HEK293 (cell line): ENCODE results near the gene ACAP3.

Experiments used
- BCL11B ChIP-seq: fragments of 450-650 bp; formaldehyde crosslinking; IDR thresholded peaks from 2 replicates; pipeline ENCODE4 v1.5.1; 2016; ENCODE audit warnings: low read depth, missing biosample characterization, missing genetic modification characterization
- EGR2 ChIP-seq: fragments of 450-650 bp; formaldehyde crosslinking; IDR thresholded peaks from 2 replicates; pipeline ENCODE4 v1.5.1; 2016; ENCODE audit warnings: low read depth, missing biosample characterization, missing genetic modification characterization
- FEZF1 ChIP-seq: fragments of 450-650 bp; formaldehyde crosslinking; IDR thresholded peaks from 2 replicates; pipeline ENCODE4 v1.5.1; 2016; ENCODE audit warnings: missing biosample characterization, missing genetic modification characterization
- HOXC10 ChIP-seq: sonication (generic); formaldehyde crosslinking; IDR thresholded peaks from 2 replicates; pipeline ENCODE4 v1.8.1; 2023; ENCODE audit warnings: mild to moderate bottlenecking, missing genetic modification reagents
- PBX3 ChIP-seq: sonication (generic); formaldehyde crosslinking; IDR thresholded peaks from 2 replicates; pipeline ENCODE4 v1.8.1; 2022; ENCODE audit warnings: mild to moderate bottlenecking, moderate library complexity, missing genetic modification reagents
- PRDM2 ChIP-seq: fragments of 450-650 bp; formaldehyde crosslinking; IDR thresholded peaks from 2 replicates; pipeline ENCODE4 v1.5.1; 2016; ENCODE audit warnings: missing biosample characterization, missing genetic modification characterization, borderline replicate concordance
- RBAK ChIP-seq: fragments of 450-650 bp; formaldehyde crosslinking; IDR thresholded peaks from 2 replicates; pipeline ENCODE4 v1.5.1; 2016; ENCODE audit warnings: missing biosample characterization, missing genetic modification characterization
- SP2 ChIP-seq: fragments of 450-650 bp; formaldehyde crosslinking; IDR thresholded peaks from 2 replicates; pipeline ENCODE4 v1.5.1; 2016; ENCODE audit warnings: missing biosample characterization, missing genetic modification characterization
- ZNF10 ChIP-seq: fragments of 450-650 bp; formaldehyde crosslinking; IDR thresholded peaks from 2 replicates; pipeline ENCODE4 v1.5.1; 2017; ENCODE audit warnings: missing biosample characterization, missing genetic modification characterization
- ZNF146 ChIP-seq: fragments of 450-650 bp; formaldehyde crosslinking; IDR thresholded peaks from 2 replicates; pipeline ENCODE4 v1.5.1; 2016; ENCODE audit warnings: missing biosample characterization, missing genetic modification characterization
- ZNF16 ChIP-seq: fragments of 450-650 bp; formaldehyde crosslinking; IDR thresholded peaks from 2 replicates; pipeline ENCODE4 v1.5.1; 2016; ENCODE audit warnings: low read depth, missing biosample characterization, missing genetic modification characterization
- ZNF274 ChIP-seq, 2 experiments: fragments of 200-500 bp in 1 of 2; fragments of 450-650 bp in 1 of 2; sonication (Bioruptor generic) in 1 of 2; formaldehyde crosslinking in 1 of 2; IDR thresholded peaks; 2 replicates each; pipeline versions ENCODE4 v1.5.1 to v1.6.1; 2014 to 2016; ENCODE audit warnings: borderline replicate concordance in 1 of 2, inconsistent platforms in 1 of 2, low read length in 1 of 2, missing biosample characterization in 1 of 2, missing genetic modification characterization in 1 of 2
- ZNF610 ChIP-seq: fragments of 450-650 bp; formaldehyde crosslinking; IDR thresholded peaks from 2 replicates; pipeline ENCODE4 v1.5.1; 2016; ENCODE audit warnings: missing biosample characterization, missing genetic modification characterization, borderline replicate concordance
- ZNF654 ChIP-seq: fragments of 450-650 bp; formaldehyde crosslinking; IDR thresholded peaks from 2 replicates; pipeline ENCODE4 v1.5.1; 2016; ENCODE audit warnings: low read depth, missing biosample characterization, missing genetic modification characterization
- ZNF704 ChIP-seq: fragments of 450-650 bp; formaldehyde crosslinking; IDR thresholded peaks from 2 replicates; pipeline ENCODE4 v1.5.1; 2016; ENCODE audit warnings: missing biosample characterization, missing genetic modification characterization
- ZNF707 ChIP-seq: fragments of 450-650 bp; formaldehyde crosslinking; IDR thresholded peaks from 2 replicates; pipeline ENCODE4 v1.5.1; 2016; ENCODE audit warnings: missing biosample characterization, missing genetic modification characterization
- TF ChIP-seq, protein P1 (sequence below): fragments of 450-650 bp; formaldehyde crosslinking; IDR thresholded peaks from 2 replicates; pipeline ENCODE4 v1.5.1; 2017; ENCODE audit warnings: missing biosample characterization, missing genetic modification characterization
- TF ChIP-seq, protein P2 (sequence below): fragments of 450-650 bp; formaldehyde crosslinking; IDR thresholded peaks from 2 replicates; pipeline ENCODE4 v1.5.1; 2016; ENCODE audit warnings: missing biosample characterization, missing genetic modification characterization
- TF ChIP-seq, protein P3 (sequence below): fragments of 450-650 bp; IDR thresholded peaks from 2 replicates; pipeline ENCODE4 v1.5.1; 2018; ENCODE audit warnings: missing biosample characterization, mild to moderate bottlenecking, missing genetic modification characterization
- TF ChIP-seq, protein P4 (sequence below): fragments of 450-650 bp; formaldehyde crosslinking; IDR thresholded peaks from 2 replicates; pipeline ENCODE4 v1.5.1; 2016; ENCODE audit warnings: missing biosample characterization, missing genetic modification characterization, borderline replicate concordance

The ACAP3 gene

GRCh38 chr1:1353389-1354151, 45.8 kb upstream of the ACAP3 start (continued):
- TF ChIP-seq, protein P1, sequence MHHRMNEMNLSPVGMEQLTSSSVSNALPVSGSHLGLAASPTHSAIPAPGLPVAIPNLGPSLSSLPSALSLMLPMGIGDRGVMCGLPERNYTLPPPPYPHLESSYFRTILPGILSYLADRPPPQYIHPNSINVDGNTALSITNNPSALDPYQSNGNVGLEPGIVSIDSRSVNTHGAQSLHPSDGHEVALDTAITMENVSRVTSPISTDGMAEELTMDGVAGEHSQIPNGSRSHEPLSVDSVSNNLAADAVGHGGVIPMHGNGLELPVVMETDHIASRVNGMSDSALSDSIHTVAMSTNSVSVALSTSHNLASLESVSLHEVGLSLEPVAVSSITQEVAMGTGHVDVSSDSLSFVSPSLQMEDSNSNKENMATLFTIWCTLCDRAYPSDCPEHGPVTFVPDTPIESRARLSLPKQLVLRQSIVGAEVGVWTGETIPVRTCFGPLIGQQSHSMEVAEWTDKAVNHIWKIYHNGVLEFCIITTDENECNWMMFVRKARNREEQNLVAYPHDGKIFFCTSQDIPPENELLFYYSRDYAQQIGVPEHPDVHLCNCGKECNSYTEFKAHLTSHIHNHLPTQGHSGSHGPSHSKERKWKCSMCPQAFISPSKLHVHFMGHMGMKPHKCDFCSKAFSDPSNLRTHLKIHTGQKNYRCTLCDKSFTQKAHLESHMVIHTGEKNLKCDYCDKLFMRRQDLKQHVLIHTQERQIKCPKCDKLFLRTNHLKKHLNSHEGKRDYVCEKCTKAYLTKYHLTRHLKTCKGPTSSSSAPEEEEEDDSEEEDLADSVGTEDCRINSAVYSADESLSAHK (tag by site-specific recombination): no peak
- no peak for TF ChIP-seq ZNF707 (tag by site-specific recombination)
- TF ChIP-seq, protein P2, sequence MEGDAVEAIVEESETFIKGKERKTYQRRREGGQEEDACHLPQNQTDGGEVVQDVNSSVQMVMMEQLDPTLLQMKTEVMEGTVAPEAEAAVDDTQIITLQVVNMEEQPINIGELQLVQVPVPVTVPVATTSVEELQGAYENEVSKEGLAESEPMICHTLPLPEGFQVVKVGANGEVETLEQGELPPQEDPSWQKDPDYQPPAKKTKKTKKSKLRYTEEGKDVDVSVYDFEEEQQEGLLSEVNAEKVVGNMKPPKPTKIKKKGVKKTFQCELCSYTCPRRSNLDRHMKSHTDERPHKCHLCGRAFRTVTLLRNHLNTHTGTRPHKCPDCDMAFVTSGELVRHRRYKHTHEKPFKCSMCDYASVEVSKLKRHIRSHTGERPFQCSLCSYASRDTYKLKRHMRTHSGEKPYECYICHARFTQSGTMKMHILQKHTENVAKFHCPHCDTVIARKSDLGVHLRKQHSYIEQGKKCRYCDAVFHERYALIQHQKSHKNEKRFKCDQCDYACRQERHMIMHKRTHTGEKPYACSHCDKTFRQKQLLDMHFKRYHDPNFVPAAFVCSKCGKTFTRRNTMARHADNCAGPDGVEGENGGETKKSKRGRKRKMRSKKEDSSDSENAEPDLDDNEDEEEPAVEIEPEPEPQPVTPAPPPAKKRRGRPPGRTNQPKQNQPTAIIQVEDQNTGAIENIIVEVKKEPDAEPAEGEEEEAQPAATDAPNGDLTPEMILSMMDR (tag by site-specific recombination): no peak
- TF ChIP-seq ZNF146: no peak
- 0 out of 2 replicates have a peak, but pooled peaks have one; percentile 30 for TF ChIP-seq ZNF610
- no peak for TF ChIP-seq FEZF1
- no peak for TF ChIP-seq HOXC10 (CRISPR knock-in tag)
- TF ChIP-seq, protein P3, sequence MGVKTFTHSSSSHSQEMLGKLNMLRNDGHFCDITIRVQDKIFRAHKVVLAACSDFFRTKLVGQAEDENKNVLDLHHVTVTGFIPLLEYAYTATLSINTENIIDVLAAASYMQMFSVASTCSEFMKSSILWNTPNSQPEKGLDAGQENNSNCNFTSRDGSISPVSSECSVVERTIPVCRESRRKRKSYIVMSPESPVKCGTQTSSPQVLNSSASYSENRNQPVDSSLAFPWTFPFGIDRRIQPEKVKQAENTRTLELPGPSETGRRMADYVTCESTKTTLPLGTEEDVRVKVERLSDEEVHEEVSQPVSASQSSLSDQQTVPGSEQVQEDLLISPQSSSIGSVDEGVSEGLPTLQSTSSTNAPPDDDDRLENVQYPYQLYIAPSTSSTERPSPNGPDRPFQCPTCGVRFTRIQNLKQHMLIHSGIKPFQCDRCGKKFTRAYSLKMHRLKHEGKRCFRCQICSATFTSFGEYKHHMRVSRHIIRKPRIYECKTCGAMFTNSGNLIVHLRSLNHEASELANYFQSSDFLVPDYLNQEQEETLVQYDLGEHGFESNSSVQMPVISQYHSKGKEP (tag by site-specific recombination): no peak
- TF ChIP-seq RBAK (tag by site-specific recombination): no peak
- TF ChIP-seq PRDM2 (tag by site-specific recombination): no peak
- no peak for TF ChIP-seq ZNF654 (tag by site-specific recombination)
- no peak for TF ChIP-seq PBX3 (CRISPR knock-in tag)
- no peak for TF ChIP-seq ZNF704 (tag by site-specific recombination)
- TF ChIP-seq SP2 (tag by site-specific recombination): peak; percentile 9
- no peak for TF ChIP-seq ZNF274 (IDR thresholded peaks at IDR 0.05; ENCODE audit: low read length)
- TF ChIP-seq ZNF274 (tag by site-specific recombination; IDR thresholded peaks at IDR 0.05; ENCODE audit: borderline replicate concordance): no peak
- no peak for TF ChIP-seq BCL11B (tag by site-specific recombination)
- TF ChIP-seq ZNF10: peak; percentile 65
- TF ChIP-seq, protein P4, sequence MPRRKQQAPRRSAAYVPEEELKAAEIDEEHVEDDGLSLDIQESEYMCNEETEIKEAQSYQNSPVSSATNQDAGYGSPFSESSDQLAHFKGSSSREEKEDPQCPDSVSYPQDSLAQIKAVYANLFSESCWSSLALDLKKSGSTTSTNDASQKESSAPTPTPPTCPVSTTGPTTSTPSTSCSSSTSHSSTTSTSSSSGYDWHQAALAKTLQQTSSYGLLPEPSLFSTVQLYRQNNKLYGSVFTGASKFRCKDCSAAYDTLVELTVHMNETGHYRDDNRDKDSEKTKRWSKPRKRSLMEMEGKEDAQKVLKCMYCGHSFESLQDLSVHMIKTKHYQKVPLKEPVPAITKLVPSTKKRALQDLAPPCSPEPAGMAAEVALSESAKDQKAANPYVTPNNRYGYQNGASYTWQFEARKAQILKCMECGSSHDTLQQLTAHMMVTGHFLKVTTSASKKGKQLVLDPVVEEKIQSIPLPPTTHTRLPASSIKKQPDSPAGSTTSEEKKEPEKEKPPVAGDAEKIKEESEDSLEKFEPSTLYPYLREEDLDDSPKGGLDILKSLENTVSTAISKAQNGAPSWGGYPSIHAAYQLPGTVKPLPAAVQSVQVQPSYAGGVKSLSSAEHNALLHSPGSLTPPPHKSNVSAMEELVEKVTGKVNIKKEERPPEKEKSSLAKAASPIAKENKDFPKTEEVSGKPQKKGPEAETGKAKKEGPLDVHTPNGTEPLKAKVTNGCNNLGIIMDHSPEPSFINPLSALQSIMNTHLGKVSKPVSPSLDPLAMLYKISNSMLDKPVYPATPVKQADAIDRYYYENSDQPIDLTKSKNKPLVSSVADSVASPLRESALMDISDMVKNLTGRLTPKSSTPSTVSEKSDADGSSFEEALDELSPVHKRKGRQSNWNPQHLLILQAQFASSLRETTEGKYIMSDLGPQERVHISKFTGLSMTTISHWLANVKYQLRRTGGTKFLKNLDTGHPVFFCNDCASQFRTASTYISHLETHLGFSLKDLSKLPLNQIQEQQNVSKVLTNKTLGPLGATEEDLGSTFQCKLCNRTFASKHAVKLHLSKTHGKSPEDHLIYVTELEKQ (tag by site-specific recombination): no peak
- peak; percentile 72 for TF ChIP-seq EGR2 (tag by site-specific recombination)
- no peak for TF ChIP-seq ZNF16
